ENCODE measurements around the gene IFNA6.

Gene IFNA6

GRCh38 chr9:21311889-21312288, 38.8 kb downstream of the IFNA6 start:
- Histone ChIP-seq H3K9me3 (ENCODE audit: control insufficient read depth in 2 of 2, low read length in 2 of 2) (no peaks in the 10 kb centered on the region), H3K27ac (ENCODE audit: low read depth in 2 of 2, low read length in 2 of 2) (no peak overlapping the region), H3K36me3 (ENCODE audit: control insufficient read depth in 2 of 2, insufficient read depth in 2 of 2, low read length in 2 of 2) (no peaks in the 10 kb centered on the region), H3K27me3 (ENCODE audit: control insufficient read depth in 2 of 2, insufficient read depth in 2 of 2, low read length in 2 of 2) (no peaks in the 10 kb centered on the region), H3K4me3 (ENCODE audit: low read length in 2 of 2) (no peak overlapping the region), H3K4me1 (ENCODE audit: control insufficient read depth in 2 of 2, insufficient read depth in 2 of 2, low read length in 2 of 2) (no peaks in the 10 kb centered on the region), H3K9ac (ENCODE audit: low read depth in 1 of 2, low read length in 2 of 2) (no peak overlapping the region)

GRCh38 chr9:21305213-21305612, 45.5 kb downstream of the IFNA6 start, which contains the start of gene IFNA5:
TSS of gene IFNA5 (minus strand) at chr9:21305313. CDS start at chr9:21305256, 57 bp downstream.
- H3K4me3 ChIP-seq (ENCODE audit: low read length in 2 of 2): no peak within 1 kb of the TSS
- H3K27ac ChIP-seq (ENCODE audit: low read depth in 2 of 2, low read length in 2 of 2): no peak within 1 kb of the TSS
- no peak within 1 kb of the TSS for H3K9ac ChIP-seq (ENCODE audit: low read depth in 1 of 2, low read length in 2 of 2)
- no peaks in the 10 kb centered on the region for H3K27me3 ChIP-seq (ENCODE audit: control insufficient read depth in 2 of 2, insufficient read depth in 2 of 2, low read length in 2 of 2)
- no peaks in the 10 kb centered on the region for H3K36me3 ChIP-seq (ENCODE audit: control insufficient read depth in 2 of 2, insufficient read depth in 2 of 2, low read length in 2 of 2)
- no peaks in the 10 kb centered on the region for H3K9me3 ChIP-seq (ENCODE audit: control insufficient read depth in 2 of 2, low read length in 2 of 2)
- H3K4me1 ChIP-seq (ENCODE audit: control insufficient read depth in 2 of 2, insufficient read depth in 2 of 2, low read length in 2 of 2): no peaks in the 10 kb centered on the region
